ENCODE measurements around the gene OSBPL5. TPM values are rescaled to one million over a fixed set of nuclear protein-coding genes. Genes with fewer than 3 reads are reported as not detected.

OSBPL5 gene
- total RNA-seq, 1 donor from 2014 or later = 6.2 TPM

DNA sequence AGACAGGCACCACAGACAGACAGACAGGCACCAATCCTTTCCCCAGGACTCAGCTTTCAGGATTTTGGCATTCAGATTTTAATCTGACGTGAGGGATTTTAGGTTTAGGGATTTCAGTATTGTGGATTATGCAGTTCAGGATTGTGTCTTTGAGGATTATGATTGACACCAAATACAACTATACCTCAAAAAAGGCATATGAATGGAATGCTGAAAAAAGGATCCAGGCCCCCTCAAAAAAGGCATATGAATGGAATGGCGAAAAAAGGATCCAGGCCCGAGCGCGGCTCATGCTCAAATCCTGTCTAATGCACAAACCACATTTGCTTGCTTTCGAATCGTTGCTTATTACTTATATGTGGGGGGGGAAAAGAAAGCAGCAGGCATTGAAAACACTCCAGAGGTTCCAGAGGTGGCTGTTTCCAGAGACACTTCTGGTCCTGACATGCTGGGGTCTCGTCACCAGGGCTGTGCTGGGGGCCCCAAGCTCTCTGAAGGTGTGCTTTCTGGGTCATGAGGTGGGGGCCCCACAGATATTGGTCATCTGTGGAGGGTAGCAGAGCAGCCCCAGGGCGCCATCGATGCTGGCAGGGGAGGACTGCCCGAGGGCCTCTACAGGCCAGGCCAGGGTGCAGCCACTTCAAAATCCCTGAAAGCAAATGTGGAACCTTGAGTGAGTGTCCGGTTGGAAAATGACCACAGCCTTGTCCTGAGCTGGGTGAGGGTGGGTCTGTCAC is 16.8 kb upstream of the OSBPL5 start:
- Histone ChIP-seq H4K20me1 (ENCODE audit: low read depth) (no peaks in the 10 kb centered on the region), H3F3A (ENCODE audit: low read depth) (no peaks in the 10 kb centered on the region), H3K4me3 (no peak overlapping the region), H3K9ac (no peak overlapping the region), H3K27ac (no peak overlapping the region), H2AFZ (replicated peaks) (no peak overlapping the region), H3K4me1 (no peaks in the 10 kb centered on the region), H3K9me3 (ENCODE audit: low read depth) (no peaks in the 10 kb centered on the region), H3K36me3 (no peaks in the 10 kb centered on the region), H3K79me2 (ENCODE audit: low read depth) (no peaks in the 10 kb centered on the region), H3K4me2 (no peak overlapping the region), H3K27me3 (no peaks in the 10 kb centered on the region)
- H3K27ac Mint-ChIP-seq = no peak overlapping the region
- no peak for TF ChIP-seq CTCF (IDR thresholded peaks at IDR 0.05)
- TF ChIP-seq EZH2phosphoT487 (IDR thresholded peaks at IDR 0.05) = no peak
- TF ChIP-seq EZH2 (IDR thresholded peaks at IDR 0.05) = no peak
- H3K9me3 Mint-ChIP-seq = peaks cover 4% of the 10 kb centered on the region
- no peaks in the 10 kb centered on the region for H3K36me3 Mint-ChIP-seq
- H3K27me3 Mint-ChIP-seq (ENCODE audit: insufficient read depth, low read depth) = peaks cover 6% of the 10 kb centered on the region
- DNase-seq (ENCODE audit: low spot score) = no peak
- H3K4me1 Mint-ChIP-seq = no peaks in the 10 kb centered on the region
- H3K4me3 Mint-ChIP-seq = no peak overlapping the region

DNA sequence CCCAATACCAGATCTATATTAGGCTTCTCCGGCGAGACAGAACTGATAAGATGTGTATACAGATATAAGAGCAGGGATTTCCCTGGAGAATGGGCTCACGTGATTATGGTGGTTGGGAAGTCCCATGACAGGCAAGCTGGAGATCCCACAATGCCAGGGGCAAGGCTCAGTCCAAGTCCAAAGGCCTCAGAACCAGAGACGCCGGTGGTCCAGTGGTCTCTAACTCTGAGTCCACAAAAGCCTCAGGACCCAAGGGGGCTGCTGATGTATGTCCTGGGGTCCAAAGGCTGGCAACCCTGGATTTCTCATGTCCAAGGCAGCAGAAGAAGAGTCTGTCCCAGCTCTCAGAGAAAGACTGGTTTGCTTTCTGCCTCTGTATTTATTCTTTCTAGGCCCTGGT is 15.8 kb upstream of the OSBPL5 start:
- peaks cover 11% of the 10 kb centered on the region for H3K9me3 Mint-ChIP-seq
- no peaks in the 10 kb centered on the region for H3K4me1 ChIP-seq
- TF ChIP-seq CTCF (IDR thresholded peaks at IDR 0.05) = no peak
- no peak for TF ChIP-seq EZH2 (IDR thresholded peaks at IDR 0.05)
- TF ChIP-seq EZH2phosphoT487 (IDR thresholded peaks at IDR 0.05) = no peak
- H3K27ac Mint-ChIP-seq = no peak overlapping the region
- no peaks in the 10 kb centered on the region for H4K20me1 ChIP-seq (ENCODE audit: low read depth)
- H3K36me3 Mint-ChIP-seq = no peaks in the 10 kb centered on the region
- no peak overlapping the region for H2AFZ ChIP-seq (replicated peaks)
- no peak overlapping the region for H3K9ac ChIP-seq
- H3K79me2 ChIP-seq (ENCODE audit: low read depth) = no peaks in the 10 kb centered on the region
- H3K36me3 ChIP-seq = no peaks in the 10 kb centered on the region
- H3K4me3 ChIP-seq = no peak overlapping the region
- H3K4me2 ChIP-seq = no peak overlapping the region
- H3F3A ChIP-seq (ENCODE audit: low read depth) = no peaks in the 10 kb centered on the region
- H3K9me3 ChIP-seq (ENCODE audit: low read depth) = no peaks in the 10 kb centered on the region
- H3K27ac ChIP-seq = no peak overlapping the region
- H3K27me3 ChIP-seq = no peaks in the 10 kb centered on the region
- H3K4me1 Mint-ChIP-seq = no peaks in the 10 kb centered on the region
- H3K27me3 Mint-ChIP-seq (ENCODE audit: insufficient read depth, low read depth) = peaks cover 6% of the 10 kb centered on the region
- no peak for DNase-seq (ENCODE audit: low spot score)
- H3K4me3 Mint-ChIP-seq = no peak overlapping the region

- no peak for DNase-seq (ENCODE audit: low spot score)
- no peaks in the 10 kb centered on the region for H3K79me2 ChIP-seq (ENCODE audit: low read depth)
- no peaks in the 10 kb centered on the region for H3K9me3 ChIP-seq (ENCODE audit: low read depth)
Observed at GRCh38 chr11:3178349-3178748, 13.2 kb upstream of the OSBPL5 start.

More at GRCh38 chr11:3178349-3178748, 13.2 kb upstream of the OSBPL5 start:
- no peak overlapping the region for H3K9ac ChIP-seq
- H3K4me3 Mint-ChIP-seq = no peak overlapping the region
- TF ChIP-seq EZH2phosphoT487 (IDR thresholded peaks at IDR 0.05) (no peak), EZH2 (IDR thresholded peaks at IDR 0.05) (no peak), CTCF (IDR thresholded peaks at IDR 0.05) (no peak)
- no peaks in the 10 kb centered on the region for H3K27me3 ChIP-seq
- H3K36me3 ChIP-seq = no peaks in the 10 kb centered on the region
- no peak overlapping the region for H3K27ac Mint-ChIP-seq
- no peaks in the 10 kb centered on the region for H3K36me3 Mint-ChIP-seq
- H3K4me1 ChIP-seq = no peaks in the 10 kb centered on the region
- no peak overlapping the region for H2AFZ ChIP-seq (replicated peaks)
- no peaks in the 10 kb centered on the region for H3F3A ChIP-seq (ENCODE audit: low read depth)
- no peaks in the 10 kb centered on the region for H3K4me1 Mint-ChIP-seq
- H3K4me3 ChIP-seq = no peak overlapping the region
- no peak overlapping the region for H3K4me2 ChIP-seq
- H4K20me1 ChIP-seq (ENCODE audit: low read depth) = no peaks in the 10 kb centered on the region
- no peak overlapping the region for H3K27ac ChIP-seq
- peaks cover 17% of the 10 kb centered on the region for H3K9me3 Mint-ChIP-seq
- H3K27me3 Mint-ChIP-seq (ENCODE audit: insufficient read depth, low read depth) = peaks cover 2% of the 10 kb centered on the region
